Endothelial cell of umbilical vein (primary cell): ENCODE results near the gene SPATA33. TPM values are rescaled to one million over a fixed set of nuclear protein-coding genes. Genes with fewer than 3 reads are reported as not detected.
"Not testable (repeated sequence)": the region's sequence is repeated elsewhere in the genome, so short reads cannot be mapped to it uniquely, and the experiment has no call there.

Experiments used
- BruUV-seq: library from RNA; stranded (reverse); fragments of 400-500 nt; replicated peaks from 2 replicates; lab custom pipeline; 2021; lab: Mats Ljungman, UMichigan
- CTCF ChIA-PET: fragments of 300-600, 350-600 bp; sonication (Branson Sonifier 250); formaldehyde crosslinking; loops from one replicate; lab custom pipeline; 2021; ENCODE audit warnings: antibody characterized with exemption, inconsistent platforms; lab: Charles Lee
- POLR2A ChIA-PET: fragments of 300-600, 350-600 bp; sonication (Branson Sonifier 250); formaldehyde crosslinking; loops from one replicate; lab custom pipeline; 2021; ENCODE audit warnings: antibody characterized with exemption, inconsistent platforms; lab: Charles Lee
- DNase-seq: peaks from one replicate; pipeline ENCODE4 v3.0.0-alpha.2; 2011; ENCODE audit warnings: low read depth, low spot score
- FAIRE-seq: peaks from 2 replicates; lab custom pipeline; 2011; peaks lifted over from hg19 to GRCh38; lab: Jason Lieb, UNC
- H2AFZ ChIP-seq: 2 replicates; pipeline ENCODE4 v1.6.0; 2012; ENCODE audit warnings: low read depth, low read length, control low read depth, inconsistent platforms
- H3K27ac ChIP-seq: 2 replicates; pipeline ENCODE4 v1.5.1; 2011; ENCODE audit warnings: low read depth, mild to moderate bottlenecking, control low read depth, low read length, moderate library complexity; ENCODE audit not compliant: insufficient read depth
- H3K27me3 ChIP-seq, 2 experiments: 2 replicates each; pipeline versions ENCODE4 v1.6.0 to v1.6.1; 2011; ENCODE audit warnings: low read length in 2 of 2, mixed read lengths in 1 of 2; ENCODE audit not compliant: control insufficient read depth in 2 of 2, insufficient read depth in 2 of 2
- H3K36me3 ChIP-seq, 2 experiments: 2 replicates in 1 of 2; 3 replicates in 1 of 2; pipeline ENCODE4 v1.5.1; 2011; ENCODE audit warnings: low read length in 2 of 2, mild to moderate bottlenecking in 1 of 2, moderate library complexity in 1 of 2; ENCODE audit not compliant: control insufficient read depth in 2 of 2, insufficient read depth in 2 of 2; ENCODE audit errors: extremely low read depth in 1 of 2
- H3K4me1 ChIP-seq: 3 replicates; pipeline ENCODE4 v1.5.1; 2011; ENCODE audit warnings: mild to moderate bottlenecking, low read length; ENCODE audit not compliant: control insufficient read depth, insufficient read depth; ENCODE audit errors: extremely low read depth
- H3K4me2 ChIP-seq: 2 replicates; pipeline ENCODE4 v1.6.1; 2011; ENCODE audit warnings: low read length, control low read depth, mixed read lengths; ENCODE audit not compliant: insufficient read depth
- H3K4me3 ChIP-seq, 3 experiments: fragments of 200-600 bp in 1 of 3; sonication (generic), shearing (Covaris generic) in 1 of 3; replicated peaks in 1 of 3; 2 replicates each; pipeline ENCODE4 v1.5.1; 2011 to 2016; ENCODE audit warnings: control low read depth in 3 of 3, low read length in 3 of 3, mild to moderate bottlenecking in 2 of 3, inconsistent platforms in 1 of 3, low read depth in 1 of 3, moderate library complexity in 1 of 3; ENCODE audit not compliant: insufficient read depth in 1 of 3
- H3K79me2 ChIP-seq: 2 replicates; pipeline ENCODE4 v1.6.0; 2012; ENCODE audit warnings: low read length, inconsistent platforms; ENCODE audit not compliant: control insufficient read depth, insufficient read depth
- H3K9ac ChIP-seq: replicated peaks from 2 replicates; pipeline ENCODE3; 2011; ENCODE audit warnings: low read length, control low read depth; ENCODE audit not compliant: insufficient read depth; ENCODE audit errors: extremely low read depth
- H3K9me1 ChIP-seq: replicated peaks from 3 replicates; pipeline ENCODE4 v1.6.0; 2011; ENCODE audit warnings: mild to moderate bottlenecking, low read length; ENCODE audit not compliant: control insufficient read depth, insufficient read depth; ENCODE audit errors: extremely low read depth
- H3K9me3 ChIP-seq: replicated peaks from 2 replicates; pipeline ENCODE4 v1.5.1; 2012; ENCODE audit warnings: low read length, inconsistent platforms; ENCODE audit not compliant: control insufficient read depth, insufficient read depth
- H4K20me1 ChIP-seq: replicated peaks from 2 replicates; pipeline ENCODE3; 2011; ENCODE audit warnings: mild to moderate bottlenecking, low read length; ENCODE audit not compliant: control insufficient read depth, insufficient read depth; ENCODE audit errors: extremely low read depth
- CTCF ChIP-seq, 2 donors: IDR thresholded peaks; 1 replicate in 1 of 2; 2 replicates in 1 of 2; pipeline ENCODE4 v1.5.1; 2011; ENCODE audit warnings: low read length in 2 of 2, mild to moderate bottlenecking in 2 of 2, moderate library complexity in 2 of 2, control low read depth in 1 of 2, inconsistent platforms in 1 of 2, low read depth in 1 of 2; ENCODE audit not compliant: insufficient read depth in 1 of 2; ENCODE audit errors: extremely low read depth in 1 of 2
- EZH2 ChIP-seq: IDR thresholded peaks from 2 replicates; pipeline ENCODE4 v1.6.1; 2012; ENCODE audit warnings: borderline replicate concordance, low read depth, mild to moderate bottlenecking, moderate library complexity, low read length, inconsistent platforms; ENCODE audit not compliant: severe bottlenecking
- FOS ChIP-seq: IDR thresholded peaks from 2 replicates; pipeline ENCODE4 v1.6.1; 2011; ENCODE audit warnings: mild to moderate bottlenecking, low read length, moderate library complexity, borderline replicate concordance; ENCODE audit not compliant: insufficient read depth
- GATA2 ChIP-seq: IDR thresholded peaks from 2 replicates; pipeline ENCODE4 v1.7.0; 2011; ENCODE audit warnings: low read depth, mild to moderate bottlenecking, moderate library complexity, mixed read lengths, low read length; ENCODE audit not compliant: insufficient read length, insufficient read depth
- JUN ChIP-seq: IDR thresholded peaks from 2 replicates; pipeline ENCODE4 v1.6.1; 2011; ENCODE audit warnings: borderline replicate concordance, low read depth; ENCODE audit not compliant: insufficient read length, insufficient read depth
- MAX ChIP-seq: IDR thresholded peaks from 2 replicates; pipeline ENCODE4 v1.6.1; 2011; ENCODE audit not compliant: insufficient read depth, insufficient read length
- MYC ChIP-seq: IDR thresholded peaks from one replicate; pipeline ENCODE4 v1.6.1; 2011; ENCODE audit warnings: mild to moderate bottlenecking, low read depth, low read length
- POLR2A ChIP-seq: IDR thresholded peaks from 2 replicates; pipeline ENCODE4 v1.6.1; 2012; ENCODE audit warnings: low read depth, mild to moderate bottlenecking, control low read depth, low read length
- POLR2AphosphoS5 ChIP-seq: IDR thresholded peaks from 2 replicates; pipeline ENCODE4 v1.6.1; 2012; ENCODE audit warnings: low read depth, mild to moderate bottlenecking, control low read depth, low read length, moderate library complexity; ENCODE audit not compliant: insufficient read depth
- dilution Hi-C: fragments of 300-500 bp; cut with MboI; formaldehyde crosslinking; loops from one replicate; pipeline ENCODE4 v1.15.0; 2019; ENCODE audit warnings: low sequenced_read_pairs; ENCODE audit not compliant: extremely low pct_ligation_motif_present
- intact Hi-C: fragments of 100-400 bp; cut with micrococcal nuclease; formaldehyde crosslinking; loops from one replicate; pipeline ENCODE4 v1.10.0; 2022
- polyA plus RNA-seq, 4 experiments: library from polyadenylated mRNA; depleted of rRNA in 3 of 4; stranded (reverse) in 3 of 4; unstranded in 1 of 4; fragments of >200 nt; gene quantifications; 2 replicates each; pipeline versions ENCODE4 v1.2.1 to v1.2.3, GENCODE V29; 2011 to 2012; ENCODE audit warnings: missing spikeins in 1 of 4
- total RNA-seq: library from RNA; stranded (reverse); gene quantifications from 2 replicates; pipeline ENCODE4 v1.2.3, GENCODE V29; 2021

Gene SPATA33
- total and polyA plus RNA-seq, 2 donors (not counting 3 experiments of a cell fraction or from before 2014, with no cell fraction given) = 3.5 to 11.4 TPM

GRCh38 chr16:89693931-89694783, 36.5 kb downstream of the SPATA33 start:
- Histone ChIP-seq H3K9me3 (no peaks in the 10 kb centered on the region), H3K27ac (no peak overlapping the region), H3K4me1 (no peaks in the 10 kb centered on the region), H3K9ac (no peak overlapping the region), H3K4me3 (no peak overlapping the region), H4K20me1 (no peaks in the 10 kb centered on the region), H3K9me1 (no peaks in the 10 kb centered on the region), H3K36me3 (peaks cover under 1 to 38% of the 10 kb centered on the region in 2 experiments), H3K79me2 (no peaks in the 10 kb centered on the region), H3K27me3 (no peaks in the 10 kb centered on the region), H2AFZ (no peak overlapping the region), H3K4me2 (no peak overlapping the region)
- BruUV-seq = no TSS peak
- TF ChIP-seq FOS (no peak), MYC (no peak), POLR2A (no peak), GATA2 (no peak), EZH2 (no peak), CTCF (IDR thresholded peaks at IDR 0.05; ENCODE audit: extremely low read depth in 1 of 2, insufficient read depth in 1 of 2, low read depth in 1 of 2, low read length in 2 of 2) (no peak), MAX (no peak), POLR2AphosphoS5 (no peak), JUN (no peak)
- ChIA-PET POLR2A (no interaction called here), CTCF (no interaction called here)
- FAIRE-seq = no peak
- intact Hi-C loops = no loop called here
- no peak for DNase-seq
- dilution Hi-C loops = no loop called here

- intact Hi-C loops, H3K9me1 ChIP-seq, H3K4me2 ChIP-seq, H4K20me1 ChIP-seq, H3K27ac ChIP-seq, BruUV-seq, dilution Hi-C loops, POLR2A ChIA-PET, H3K4me1 ChIP-seq, H3K79me2 ChIP-seq, H3K9me3 ChIP-seq, DNase-seq, CTCF ChIA-PET, H3K9ac ChIP-seq, H2AFZ ChIP-seq, FAIRE-seq, H3K4me3 ChIP-seq, H3K27me3 ChIP-seq: not testable (repeated sequence)
- peaks cover 0 to 38% of the 10 kb centered on the region in 2 experiments for H3K36me3 ChIP-seq
Measured at GRCh38 chr16:89694784-89695085, 37.1 kb downstream of the SPATA33 start.
